ENCODE measurements around the gene BNIP3.
"Not testable (repeated sequence)": the region's sequence is repeated elsewhere in the genome, so short reads cannot be mapped to it uniquely, and the experiment has no call there.

BNIP3 gene

GRCh38 chr10:131929122-131929845 is 52.4 kb downstream of the BNIP3 start:
- no peak for DNase-seq

- peak; percentile 72 for DNase-seq
Observed at GRCh38 chr10:131928248-131929095, 53.3 kb downstream of the BNIP3 start.

GRCh38 chr10:131926743-131927595 is 54.8 kb downstream of the BNIP3 start:
- DNase-seq = no peak

GRCh38 chr10:131926253-131926652 is 55.5 kb downstream of the BNIP3 start:
- no peak for DNase-seq

- no peak for DNase-seq
Observed at GRCh38 chr10:131925716-131926115, 56.0 kb downstream of the BNIP3 start.

- DNase-seq = no peak
Observed at GRCh38 chr10:131925011-131925649, 56.6 kb downstream of the BNIP3 start.

- no peak for DNase-seq
Observed at GRCh38 chr10:131923038-131923756, 58.5 kb downstream of the BNIP3 start.

GRCh38 chr10:131921184-131921583 is 60.5 kb downstream of the BNIP3 start:
- DNase-seq = no peak

- no peak for DNase-seq
Observed at GRCh38 chr10:131920693-131921092, 61.0 kb downstream of the BNIP3 start.

- DNase-seq = no peak
Observed at GRCh38 chr10:131920151-131920550, 61.6 kb downstream of the BNIP3 start.

- DNase-seq = not testable (repeated sequence)
Observed at GRCh38 chr10:131919461-131919860, 62.3 kb downstream of the BNIP3 start.
